Activated CD4-positive, alpha-beta T cell treated with anti-CD3 and anti-CD28 coated beads, Interleukin-2, amount 50 U/mL, for 48 hours (primary cell): ENCODE measurements around the gene MTNR1A.
A peak's percentile ranks its signal among the peaks of the same experiment; 100 is the strongest.

ENCODE experiments used
- DNase-seq, 2 experiments: peaks; one replicate each; pipeline ENCODE4 v3.0.0-alpha.2; 2020

The MTNR1A gene

DNA sequence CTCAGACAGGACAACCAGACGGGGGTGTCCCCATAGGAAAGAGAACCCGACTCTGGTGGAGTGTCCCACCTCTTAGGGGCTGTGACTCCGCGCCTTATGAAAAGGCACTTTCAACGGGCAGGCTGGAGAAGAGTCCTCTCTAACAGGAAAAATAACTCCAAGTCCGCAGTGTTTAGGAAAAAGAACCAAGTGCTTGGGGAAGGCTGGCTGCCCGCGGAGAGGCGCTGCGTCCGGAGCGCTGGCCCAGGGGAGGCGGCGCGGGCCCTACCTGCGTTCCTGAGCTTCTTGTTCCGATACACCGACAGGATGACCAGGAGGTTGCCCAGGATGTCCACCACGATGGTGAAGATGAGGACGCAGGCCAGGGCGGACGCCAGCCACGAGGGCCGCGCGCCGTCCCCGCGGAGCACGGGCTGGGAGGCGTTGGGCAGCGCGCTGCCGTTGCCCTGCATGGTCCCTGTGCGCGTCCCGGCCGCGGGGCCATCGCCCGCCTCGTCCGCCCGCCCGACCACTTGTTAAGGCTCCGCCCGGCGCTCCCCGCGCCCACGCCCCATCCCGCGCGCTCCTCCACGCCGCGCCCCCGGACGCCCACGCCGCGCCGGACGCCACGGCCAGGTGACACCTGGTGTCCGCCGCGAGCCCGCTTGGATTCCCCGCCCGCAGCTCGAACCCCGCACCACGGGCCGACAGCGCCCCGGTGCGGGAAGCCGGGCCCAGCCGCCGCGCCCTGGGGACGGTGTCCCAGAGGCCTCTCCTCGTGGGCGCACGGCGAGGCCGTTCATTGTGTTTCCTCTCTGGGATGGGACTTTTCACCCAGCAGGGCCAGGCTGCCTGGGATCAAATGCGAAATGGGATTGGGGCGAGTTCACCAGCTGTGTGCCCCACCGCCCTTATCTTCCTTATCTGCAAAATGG, at the start of gene MTNR1A:
Gene MTNR1A (minus strand): TSS at position 654 of the 914 bp plus-strand sequence. CDS start 202 bp downstream, at position 452.
- DNase-seq, result no peak

DNA sequence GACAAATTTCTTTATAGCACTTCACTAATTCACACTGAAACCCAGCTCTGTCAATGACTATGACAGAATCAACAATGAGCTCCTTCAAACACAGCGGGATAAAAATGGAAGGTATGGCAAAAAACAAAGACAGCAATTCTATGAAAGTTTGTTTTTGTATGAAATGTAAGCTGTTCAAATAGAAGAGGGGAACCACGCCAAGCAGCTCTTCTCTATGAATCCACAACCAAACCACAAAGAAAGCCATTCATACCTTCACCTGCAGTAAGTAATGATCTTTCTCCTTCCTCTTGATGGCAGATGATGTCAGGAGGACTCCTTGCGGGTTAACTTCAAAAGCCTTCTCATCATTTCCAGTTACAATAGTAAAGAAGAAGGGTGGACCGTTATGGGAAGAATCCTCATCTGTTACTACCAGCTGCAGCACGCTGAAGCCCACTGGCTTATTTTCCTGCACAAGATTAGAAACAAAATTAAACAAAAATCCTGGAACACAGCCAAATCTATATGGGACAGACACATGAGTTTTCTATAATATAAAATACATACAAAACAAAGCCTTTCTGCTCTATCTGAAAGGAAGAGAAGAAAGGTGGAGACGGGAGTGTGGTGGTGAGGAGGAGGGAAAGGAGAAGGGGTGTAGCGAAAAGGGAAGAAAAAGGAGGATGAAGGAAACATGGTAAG, 48.9 kb upstream of the MTNR1A start:
- no peak for DNase-seq

DNA sequence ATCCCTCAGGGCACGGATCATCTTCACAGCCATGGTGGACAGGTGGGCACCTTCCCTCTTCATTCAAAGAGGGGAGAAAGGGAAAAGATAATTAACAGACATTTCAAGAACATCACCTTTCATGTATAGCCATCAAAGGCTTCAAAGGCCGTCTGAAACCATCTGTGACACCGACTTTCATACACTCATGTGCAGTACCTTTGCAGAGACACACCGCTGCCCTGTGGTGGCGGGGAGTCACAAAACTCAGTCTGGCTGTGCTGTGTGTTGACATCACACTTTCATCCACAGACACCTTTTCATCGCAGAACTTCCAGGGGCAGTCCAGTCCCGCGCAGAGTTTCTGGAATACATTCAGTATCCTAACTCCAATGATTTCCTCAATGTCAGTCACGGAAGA, 47.6 kb upstream of the MTNR1A start:
- DNase-seq, result no peak

DNA sequence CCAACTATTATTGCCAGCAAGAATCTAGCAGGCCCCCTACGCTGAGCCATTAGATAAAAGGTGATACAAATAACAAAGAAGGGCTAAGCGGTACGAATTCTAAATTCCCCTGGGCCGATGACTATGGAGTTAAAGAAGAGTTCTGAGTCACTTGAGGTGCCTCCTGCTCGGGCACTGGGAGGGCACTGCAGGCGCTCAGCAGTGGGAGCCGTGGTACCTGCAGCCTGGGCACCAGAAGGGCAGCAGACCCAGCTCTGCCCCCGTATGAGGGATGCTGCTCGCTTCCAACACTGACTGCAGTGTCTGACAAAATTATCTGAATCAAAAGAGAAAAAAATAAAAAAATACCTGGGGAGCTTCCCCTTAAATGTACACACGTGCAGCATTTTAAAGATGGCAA, 44.1 kb upstream of the MTNR1A start:
- no peak for DNase-seq

DNA sequence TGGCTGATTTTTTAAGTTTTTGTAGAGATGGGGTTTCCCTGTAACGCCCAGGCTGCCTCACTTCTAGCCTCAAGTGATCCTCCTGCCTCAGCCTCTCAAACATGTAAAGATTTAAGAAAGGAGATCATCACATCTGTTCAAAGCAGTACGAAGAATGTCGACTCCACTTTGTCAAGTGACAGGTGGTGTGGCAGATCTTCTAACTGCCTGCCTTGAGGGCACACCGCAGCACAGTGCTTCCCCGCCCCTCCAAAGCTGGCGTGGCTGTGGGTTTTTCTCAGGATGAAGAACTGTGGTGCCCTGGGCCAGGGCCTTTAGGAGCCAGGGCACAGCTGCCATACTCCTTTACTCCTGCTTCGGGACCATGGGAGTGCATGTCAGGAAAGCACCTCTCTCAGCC, 43.3 kb upstream of the MTNR1A start:
- no peak for DNase-seq

DNA sequence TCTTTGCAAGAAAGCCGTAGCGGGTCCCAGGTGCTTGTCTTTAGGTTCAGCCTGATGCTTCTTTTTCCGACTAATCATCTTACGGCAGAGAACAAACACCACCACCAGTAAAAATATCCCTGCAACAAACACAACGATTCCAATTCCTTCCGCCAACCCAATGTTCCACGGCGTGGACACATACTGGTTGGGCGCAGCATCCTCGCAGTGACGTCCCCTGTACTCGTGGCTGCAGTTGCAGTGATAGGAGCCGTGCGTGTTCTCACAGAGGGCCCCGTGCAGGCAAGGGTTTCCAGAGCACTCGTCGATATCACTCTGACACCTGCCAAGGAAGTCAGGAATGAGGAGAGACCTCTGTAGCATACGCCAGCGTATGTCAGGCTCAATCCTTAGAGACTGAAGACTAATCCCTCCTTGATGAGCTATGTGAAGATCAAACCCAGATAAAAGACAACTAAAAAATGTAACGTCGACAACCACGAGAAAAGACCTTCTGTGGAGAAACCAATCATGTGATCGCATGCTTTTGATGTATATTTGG, 41.6 kb upstream of the MTNR1A start:
- DNase-seq, result no peak

DNA sequence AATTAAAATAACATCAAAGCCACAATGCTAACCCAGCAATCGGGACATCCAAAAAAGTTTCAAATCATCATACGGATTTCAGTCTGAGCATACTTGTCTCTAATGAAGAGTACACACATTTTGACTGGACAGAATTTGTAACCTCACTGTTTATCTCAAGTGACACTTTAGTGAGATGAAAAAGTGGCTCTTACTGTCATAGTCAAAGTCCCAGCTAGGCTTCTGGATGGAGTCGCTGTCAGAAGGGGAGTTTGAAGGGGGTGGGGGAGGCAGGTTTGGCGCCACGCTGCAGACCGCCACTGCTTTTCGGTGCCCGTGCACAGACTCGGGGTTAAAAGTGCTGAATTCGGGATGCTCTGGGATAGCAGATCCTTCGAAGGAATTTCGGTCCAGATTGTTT, 41.0 kb upstream of the MTNR1A start:
- no peak for DNase-seq

DNA sequence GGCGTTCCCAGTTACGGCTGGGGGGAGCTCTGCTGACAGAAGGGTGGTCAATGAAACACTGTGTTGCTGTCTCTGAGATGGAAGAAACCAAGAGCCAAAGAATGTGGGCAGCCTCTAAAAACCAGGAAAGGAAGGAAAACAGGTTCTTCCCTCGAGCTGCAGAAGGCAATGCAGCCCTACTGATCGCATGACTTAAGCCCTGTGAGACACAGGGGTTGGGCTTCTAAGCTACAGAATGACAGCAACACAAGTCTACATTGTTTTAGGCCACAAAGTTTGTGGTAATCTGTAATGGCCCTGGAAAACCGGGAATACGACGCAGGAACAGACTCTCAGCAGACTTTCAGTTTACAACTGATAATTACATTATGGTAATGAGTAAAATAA, 38.2 kb upstream of the MTNR1A start:
- no peak for DNase-seq

DNA sequence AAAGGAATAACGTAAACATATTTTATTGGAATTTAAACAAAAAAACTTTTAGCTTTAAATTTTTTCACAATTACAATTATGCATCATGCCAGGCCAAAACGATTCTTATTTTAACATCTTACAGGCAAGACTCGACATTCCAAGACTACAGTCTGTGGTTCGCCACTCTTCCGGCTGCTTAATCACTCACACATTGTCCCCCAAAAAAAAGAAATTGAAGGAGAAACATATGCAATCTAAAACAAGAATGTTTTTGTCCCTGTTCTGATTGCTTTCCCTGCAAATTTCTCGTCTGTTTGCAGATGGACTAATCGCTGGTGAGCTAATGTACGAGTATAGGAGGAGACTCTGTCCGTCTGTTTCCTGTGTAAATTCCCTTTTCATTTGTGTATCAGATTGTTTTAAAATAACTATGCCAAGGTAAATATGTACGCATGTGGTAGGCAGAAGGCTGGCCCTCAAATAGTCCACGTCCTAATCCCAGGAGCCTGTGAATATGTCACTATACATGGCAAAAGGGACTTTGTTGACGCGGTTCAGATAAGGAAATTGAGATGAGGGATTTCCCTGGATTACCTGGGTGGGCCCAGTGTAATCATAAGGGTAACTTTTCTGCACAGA, 37.7 kb upstream of the MTNR1A start:
- DNase-seq, result no peak

DNA sequence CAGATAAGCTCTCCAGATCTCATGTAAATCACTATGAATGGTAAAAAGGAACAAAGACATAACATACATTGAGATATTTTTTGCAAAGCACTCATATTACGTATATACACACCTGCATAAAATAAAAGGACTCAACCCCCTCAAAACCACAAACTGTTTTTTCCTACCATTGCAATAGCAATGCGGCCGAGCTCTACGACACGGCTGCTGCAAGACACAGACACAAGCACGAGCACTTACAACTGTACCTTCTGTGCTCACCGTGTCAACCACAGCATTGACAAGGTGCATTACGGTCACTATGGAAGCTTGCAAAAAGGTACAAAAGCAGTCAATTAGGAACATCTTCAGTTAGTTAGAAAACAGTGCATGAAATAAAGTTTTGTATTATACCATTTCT, 37.1 kb upstream of the MTNR1A start:
- DNase-seq, result no peak

DNA sequence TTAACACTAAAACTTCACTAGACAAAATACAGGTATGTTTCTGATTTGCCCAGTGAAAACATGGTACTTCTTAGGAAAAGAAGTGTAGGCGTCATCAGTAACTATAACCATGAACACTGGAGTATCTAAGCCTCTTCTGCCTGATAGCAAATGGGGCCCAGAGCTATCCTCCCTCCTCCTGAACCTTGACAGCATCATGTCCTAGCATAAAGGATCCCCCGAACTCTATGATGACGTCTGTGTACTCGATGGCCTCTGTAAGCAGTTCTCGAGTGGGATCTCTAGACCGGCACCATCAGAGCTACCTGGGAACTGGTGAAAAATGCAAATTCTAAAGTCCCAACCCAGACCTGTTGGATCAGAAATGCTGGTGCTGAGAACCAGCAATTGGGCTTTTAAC, 36.3 kb upstream of the MTNR1A start:
- no peak for DNase-seq

DNA sequence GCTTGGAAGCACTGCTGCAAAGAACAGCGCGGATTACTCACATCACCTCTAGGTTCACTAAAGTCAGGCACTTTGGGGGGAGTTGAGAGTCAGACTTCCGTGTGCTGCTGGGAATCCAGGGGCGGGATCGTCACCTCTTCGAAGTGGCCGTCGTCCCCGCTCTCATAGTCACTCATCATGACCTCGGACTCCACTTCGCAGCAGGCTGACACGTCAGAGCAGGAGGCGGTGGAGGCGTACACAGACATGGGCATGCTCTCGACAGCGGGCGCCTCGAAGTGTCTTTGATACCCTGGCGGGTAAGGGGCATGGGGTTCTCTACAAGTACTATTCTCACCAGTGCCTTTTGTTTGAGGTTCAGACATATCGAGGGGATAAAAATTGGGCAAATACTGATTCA, 33.1 kb upstream of the MTNR1A start:
- no peak for DNase-seq

DNA sequence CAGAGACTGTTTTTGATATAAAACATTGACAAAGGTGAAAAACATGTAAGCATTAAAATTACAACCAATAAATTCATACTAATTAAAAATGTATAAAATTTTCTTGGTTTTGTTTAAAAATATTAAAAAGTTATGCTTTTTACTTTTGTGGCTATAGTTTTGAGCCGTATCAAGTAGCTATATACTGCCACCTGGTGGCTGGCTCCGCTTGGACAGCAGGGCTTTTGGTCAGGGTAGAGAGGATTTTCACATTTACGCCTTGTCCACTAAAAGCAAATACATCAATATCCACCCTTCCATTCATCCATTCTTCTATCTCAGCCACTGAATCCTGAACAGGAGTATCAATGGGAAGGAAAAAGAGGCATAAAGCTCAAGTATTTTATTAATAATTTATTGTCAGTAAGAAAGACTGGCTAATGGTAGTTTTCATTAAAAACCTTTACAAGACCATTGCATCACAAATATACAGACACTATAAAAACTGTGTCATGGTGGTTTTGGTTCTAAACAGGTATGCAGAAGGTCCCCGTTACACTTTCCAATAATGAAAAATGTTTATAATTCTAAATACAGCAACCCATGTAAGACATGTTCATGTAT, 32.1 kb upstream of the MTNR1A start:
- DNase-seq, result peak; percentile 69 to 74

DNA sequence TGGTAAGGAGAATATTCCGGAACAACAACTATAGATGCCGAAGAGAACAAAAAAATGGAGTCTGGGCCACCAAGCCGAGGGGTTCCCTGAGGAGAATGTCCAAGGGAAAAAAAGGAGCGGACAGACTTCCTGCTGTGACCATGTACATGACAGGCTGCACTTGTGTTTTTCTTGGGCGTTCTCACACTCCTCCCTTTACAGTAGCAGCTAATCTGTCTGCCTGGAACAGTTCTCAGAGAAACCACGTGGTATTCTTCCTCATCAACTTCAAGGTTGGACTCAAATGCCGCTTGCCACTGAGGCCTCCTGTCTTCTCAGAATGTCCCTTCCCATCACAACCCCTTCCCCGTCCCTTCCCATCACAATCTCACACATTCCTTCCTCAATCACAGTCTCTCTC, 30.8 kb upstream of the MTNR1A start:
- DNase-seq, result no peak

DNA sequence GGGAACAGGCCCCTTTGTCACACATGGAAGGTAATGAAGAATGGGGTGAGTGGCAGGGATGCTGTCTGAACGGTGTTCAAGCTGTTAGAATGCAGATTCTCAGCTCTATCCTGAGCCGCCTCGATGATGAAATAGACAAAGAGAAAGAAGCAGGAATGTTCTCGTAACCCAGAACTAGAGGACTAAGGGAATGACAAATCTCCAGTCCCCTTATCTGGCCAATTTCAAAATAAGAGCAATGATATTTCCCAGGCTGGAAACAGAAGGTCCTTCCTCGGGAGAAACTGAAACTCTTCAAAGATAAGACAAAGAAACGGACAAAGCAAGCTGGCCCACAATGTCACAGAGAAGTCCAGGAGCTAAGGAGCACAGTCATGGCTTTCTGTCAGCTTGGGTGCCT, 29.5 kb upstream of the MTNR1A start:
- DNase-seq, result no peak

DNA sequence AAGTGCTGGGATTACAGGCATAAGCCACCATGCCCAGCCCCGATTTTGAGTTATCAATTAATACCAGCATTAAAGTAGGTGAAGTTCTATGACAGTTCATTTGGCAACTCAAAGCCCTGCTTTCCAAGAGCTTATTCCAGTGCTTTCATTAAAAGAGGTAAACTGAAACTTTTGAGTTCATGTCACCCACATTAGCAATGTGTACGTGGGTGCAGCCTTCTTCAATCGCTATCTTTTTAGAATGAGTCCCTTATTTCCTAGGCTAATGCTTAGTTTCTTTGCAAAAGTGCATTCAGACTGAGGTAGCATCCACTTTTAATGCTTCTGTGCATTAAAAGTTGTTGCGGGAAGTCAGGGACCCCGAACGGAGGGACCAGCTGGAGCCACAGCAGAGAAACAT, 26.1 kb upstream of the MTNR1A start:
- DNase-seq, result no peak

DNA sequence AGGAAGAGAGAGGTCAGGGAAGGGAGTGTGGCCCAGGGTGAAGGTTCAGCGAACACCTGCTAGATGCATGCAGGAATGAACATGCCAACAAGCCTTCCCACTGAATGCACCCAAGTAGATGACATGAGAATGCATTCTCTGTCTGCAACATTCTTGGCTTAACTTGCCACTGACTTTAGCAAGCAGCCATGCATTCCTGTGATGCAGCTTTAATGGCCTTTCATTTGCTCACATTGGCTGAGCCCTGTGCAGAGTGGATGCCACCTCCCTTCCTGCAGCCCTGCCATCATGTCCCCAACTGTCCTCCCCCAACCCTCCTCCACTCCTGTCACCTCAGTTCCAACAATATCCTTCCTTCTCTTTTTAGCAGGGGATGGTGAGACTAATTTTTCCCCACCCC, 25.3 kb upstream of the MTNR1A start:
- no peak for DNase-seq

DNA sequence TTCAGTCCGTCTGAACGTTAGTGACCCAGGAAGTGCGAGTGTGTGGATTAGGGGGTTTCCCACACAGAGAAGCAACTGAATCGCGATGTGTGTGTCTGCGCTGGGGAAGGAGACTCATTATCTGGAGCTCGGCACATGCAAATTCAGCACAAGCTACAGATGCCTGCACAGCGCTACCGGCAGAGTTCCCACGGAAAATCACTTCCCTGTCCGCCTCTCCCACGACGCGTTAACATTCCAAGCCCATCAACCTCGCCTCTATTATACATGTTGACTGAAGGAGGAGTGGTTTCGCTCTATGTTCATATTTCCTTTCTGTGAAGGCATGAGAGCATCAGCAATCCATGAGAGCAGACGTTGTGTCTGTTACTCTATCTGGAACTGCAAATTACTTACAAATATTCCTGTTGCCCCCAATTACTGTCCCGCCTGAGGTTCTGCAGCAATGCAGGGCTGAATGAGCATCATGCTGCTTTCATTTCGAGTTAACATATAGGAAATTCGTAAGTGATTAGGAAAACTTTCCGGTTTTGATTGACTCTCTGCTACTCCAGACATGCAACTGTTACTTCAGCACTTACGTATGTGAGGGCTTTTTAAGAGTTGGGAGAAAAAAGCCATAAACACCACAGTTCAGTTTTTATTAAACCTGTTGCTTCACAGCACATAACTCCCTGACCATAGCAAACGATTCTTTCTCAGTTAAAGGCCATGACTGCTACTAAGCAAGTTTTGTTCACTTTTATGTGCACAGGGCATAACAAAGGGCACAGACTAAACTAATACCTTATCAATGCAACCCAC, 15.0 kb upstream of the MTNR1A start:
- DNase-seq, result no peak

DNA sequence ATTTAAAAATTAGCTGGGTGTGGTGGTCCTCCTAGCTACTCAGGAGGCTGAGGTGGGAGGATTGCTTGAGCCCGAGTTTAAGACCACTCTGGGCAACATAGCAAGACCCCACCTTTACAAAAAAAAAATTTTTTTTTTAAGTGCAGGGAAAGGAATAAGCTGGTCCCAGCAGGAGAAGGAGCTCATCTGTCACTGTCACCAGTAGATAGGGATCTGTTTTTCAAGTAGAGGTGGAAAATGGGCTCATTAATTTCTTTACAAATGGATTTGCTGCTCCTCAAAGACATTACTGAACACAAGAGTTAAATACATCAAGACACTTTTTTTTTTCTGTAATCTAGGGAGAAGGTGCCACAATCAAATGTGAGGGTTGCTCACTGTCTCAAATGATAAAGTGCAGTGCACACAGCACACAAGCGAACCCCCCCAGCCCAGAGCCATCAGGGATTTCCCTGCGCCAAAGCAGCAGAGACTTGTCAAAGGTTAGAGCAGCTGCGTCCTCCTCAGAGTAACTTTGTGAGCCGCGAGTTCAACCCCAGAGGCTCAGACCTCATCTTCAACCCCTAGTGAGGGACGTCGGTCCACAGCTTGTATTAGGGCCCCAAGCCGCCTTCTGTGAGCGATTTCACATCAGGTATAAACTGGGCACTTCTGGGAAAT, 14.3 kb upstream of the MTNR1A start:
- DNase-seq, result no peak

DNA sequence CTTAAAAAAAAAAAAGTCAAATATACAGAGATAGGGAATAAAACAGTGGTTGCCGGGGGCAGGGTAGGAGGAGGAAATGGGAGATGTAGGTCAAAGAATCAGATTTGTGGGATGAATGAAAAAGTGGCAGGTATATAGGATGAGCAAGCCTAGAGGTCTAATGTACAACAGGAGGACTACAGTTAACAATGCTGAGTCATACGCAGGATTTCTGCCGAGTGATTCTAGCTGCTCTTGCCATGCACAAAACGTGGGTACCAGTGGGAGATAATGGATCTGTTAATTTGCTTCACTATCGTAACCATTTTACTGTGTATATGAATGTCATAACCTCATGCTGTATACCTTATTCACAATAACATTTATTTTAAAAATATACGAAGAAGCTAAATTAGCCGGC, 10.7 kb upstream of the MTNR1A start:
- no peak for DNase-seq

DNA sequence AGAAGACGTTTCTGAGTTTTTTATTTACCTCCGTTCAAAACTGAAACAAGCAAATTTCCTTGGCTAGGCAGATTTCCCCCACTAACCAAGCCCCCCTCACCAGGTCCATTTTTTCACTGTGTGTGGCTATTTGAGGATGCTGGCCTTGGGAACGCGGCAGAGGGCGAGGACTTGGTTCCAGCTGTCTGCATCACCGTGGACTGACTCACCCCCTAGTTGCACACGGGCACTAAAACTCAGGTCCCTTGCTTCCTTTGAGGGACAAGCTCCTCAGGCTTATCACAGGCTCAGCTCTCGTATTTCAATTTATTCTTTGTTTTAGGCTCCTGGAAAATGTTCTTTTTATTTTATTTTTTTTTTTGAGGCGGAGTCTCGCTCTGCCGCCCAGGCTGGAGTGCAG, 8.4 kb upstream of the MTNR1A start:
- DNase-seq, result no peak

DNA sequence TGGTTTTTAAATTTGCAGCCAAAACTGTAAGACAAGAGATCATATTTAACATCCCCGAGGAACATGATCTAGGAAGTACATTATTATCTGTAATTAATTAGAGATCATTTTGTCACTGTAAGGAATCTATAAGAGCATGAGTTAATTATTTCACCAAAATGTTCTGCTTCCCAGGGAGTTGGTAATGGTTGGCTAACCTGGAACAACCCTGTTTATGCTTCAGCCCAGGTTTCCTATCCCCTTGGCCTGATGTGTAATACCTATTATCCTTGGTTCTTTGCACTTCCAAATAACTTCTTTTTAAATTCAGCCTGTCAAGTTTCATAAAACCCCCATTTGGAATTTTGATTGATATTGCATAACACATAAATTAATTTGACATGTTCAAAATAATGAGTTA, 6.4 kb upstream of the MTNR1A start:
- DNase-seq, result no peak
